Activated naive CD8-positive, alpha-beta T cell treated with anti-CD3 and anti-CD28 coated beads, Interleukin-2, amount 50 U/mL, for 24 hours (primary cell): ENCODE data around the gene ZNF79.
A peak's percentile ranks its signal among the peaks of the same experiment; 100 is the strongest.

Source experiments
- ATAC-seq: fragments of 150-1000 bp; cut with Tn5 transposase; one replicate; pipeline ENCODE4 v1.10.0; 2021
- DNase-seq: peaks from one replicate; pipeline ENCODE4 v3.0.0; 2021
- H3K27ac Mint-ChIP-seq: one replicate; pipeline ENCODE4 v1.8.0; 2021; ENCODE audit warnings: mild to moderate bottlenecking, mixed read lengths
- H3K27me3 Mint-ChIP-seq: one replicate; pipeline ENCODE4 v1.8.0; 2021; ENCODE audit warnings: mixed read lengths
- H3K36me3 Mint-ChIP-seq: one replicate; pipeline ENCODE4 v1.8.0; 2021; ENCODE audit warnings: low read depth, mixed read lengths
- H3K4me1 Mint-ChIP-seq: one replicate; pipeline ENCODE4 v1.8.0; 2021; ENCODE audit warnings: mixed read lengths
- H3K4me3 Mint-ChIP-seq: one replicate; pipeline ENCODE4 v1.8.0; 2021; ENCODE audit warnings: mild to moderate bottlenecking, moderate library complexity, mixed read lengths
- H3K9me3 Mint-ChIP-seq: one replicate; pipeline ENCODE4 v1.8.0; 2021; ENCODE audit warnings: mixed read lengths

ZNF79 gene

GRCh38 chr9:127406799-127407491 lies 17.2 kb upstream of the ZNF79 start:
- ATAC-seq, result no peak

GRCh38 chr9:127407492-127407843 lies 16.7 kb upstream of the ZNF79 start:
- peaks cover 20% of the 10 kb centered on the region for H3K27me3 Mint-ChIP-seq
- no peak overlapping the region for H3K4me3 Mint-ChIP-seq

More at GRCh38 chr9:127406799-127407491, 17.2 kb upstream of the ZNF79 start:
- Mint-ChIP-seq H3K4me3 (no peak overlapping the region), H3K36me3 (no peaks in the 10 kb centered on the region), H3K4me1 (no peaks in the 10 kb centered on the region), H3K27me3 (peaks cover 18% of the 10 kb centered on the region), H3K27ac (no peak overlapping the region), H3K9me3 (no peaks in the 10 kb centered on the region)
- no peak for DNase-seq

GRCh38 chr9:127411122-127411521 lies 13.1 kb upstream of the ZNF79 start:
- Mint-ChIP-seq H3K27me3 (peaks cover 34% of the 10 kb centered on the region), H3K4me3 (no peak overlapping the region), H3K9me3 (no peaks in the 10 kb centered on the region), H3K36me3 (no peaks in the 10 kb centered on the region), H3K27ac (no peak overlapping the region), H3K4me1 (no peaks in the 10 kb centered on the region)
- DNase-seq (no peak), ATAC-seq (no peak)

More at GRCh38 chr9:127407492-127407843, 16.7 kb upstream of the ZNF79 start:
- Mint-ChIP-seq H3K27ac (no peak overlapping the region), H3K4me1 (no peaks in the 10 kb centered on the region), H3K36me3 (no peaks in the 10 kb centered on the region), H3K9me3 (no peaks in the 10 kb centered on the region)
- no peak for ATAC-seq
- DNase-seq, result no peak

GRCh38 chr9:127415141-127415540 lies 9.0 kb upstream of the ZNF79 start:
- Mint-ChIP-seq H3K36me3 (no peaks in the 10 kb centered on the region), H3K9me3 (no peaks in the 10 kb centered on the region), H3K4me1 (no peaks in the 10 kb centered on the region), H3K27me3 (peaks cover 29% of the 10 kb centered on the region), H3K27ac (no peak overlapping the region), H3K4me3 (no peak overlapping the region)
- no peak for ATAC-seq
- no peak for DNase-seq

- H3K4me3 Mint-ChIP-seq, result no peak overlapping the region
- ATAC-seq (no peak), DNase-seq (no peak)
- no peaks in the 10 kb centered on the region for H3K9me3 Mint-ChIP-seq
- no peak overlapping the region for H3K27ac Mint-ChIP-seq
- H3K27me3 Mint-ChIP-seq, result peaks cover 29% of the 10 kb centered on the region
- H3K36me3 Mint-ChIP-seq, result no peaks in the 10 kb centered on the region
- no peaks in the 10 kb centered on the region for H3K4me1 Mint-ChIP-seq
These were observed 8.5 kb upstream of the ZNF79 start for GRCh38 chr9:127415657-127416056.

- H3K9me3 Mint-ChIP-seq, result no peaks in the 10 kb centered on the region
- no peak overlapping the region for H3K27ac Mint-ChIP-seq
- no peak for DNase-seq
- H3K4me1 Mint-ChIP-seq, result peaks cover under 1% of the 10 kb centered on the region
- H3K4me3 Mint-ChIP-seq, result no peak overlapping the region
- no peak for ATAC-seq
- H3K36me3 Mint-ChIP-seq, result no peaks in the 10 kb centered on the region
- H3K27me3 Mint-ChIP-seq, result peaks cover 19% of the 10 kb centered on the region
These were observed 6.8 kb upstream of the ZNF79 start for GRCh38 chr9:127417131-127418036.

- ATAC-seq, result peak; percentile 73
- no peaks in the 10 kb centered on the region for H3K9me3 Mint-ChIP-seq
These were observed 6.1 kb upstream of the ZNF79 start for GRCh38 chr9:127418037-127418471.

GRCh38 chr9:127419348-127419747 lies 4.8 kb upstream of the ZNF79 start:
- DNase-seq (no peak), ATAC-seq (no peak)
- Mint-ChIP-seq H3K27me3 (peaks cover 11% of the 10 kb centered on the region), H3K36me3 (no peaks in the 10 kb centered on the region), H3K4me3 (no peak overlapping the region), H3K9me3 (no peaks in the 10 kb centered on the region), H3K4me1 (peaks cover 16% of the 10 kb centered on the region), H3K27ac (no peak overlapping the region)

More at GRCh38 chr9:127418037-127418471, 6.1 kb upstream of the ZNF79 start:
- H3K27ac Mint-ChIP-seq, result no peak overlapping the region
- H3K4me1 Mint-ChIP-seq, result peaks cover 8% of the 10 kb centered on the region
- no peak overlapping the region for H3K4me3 Mint-ChIP-seq
- peak; percentile 48 for DNase-seq
- H3K27me3 Mint-ChIP-seq, result peaks cover 18% of the 10 kb centered on the region
- H3K36me3 Mint-ChIP-seq, result no peaks in the 10 kb centered on the region

GRCh38 chr9:127421057-127421456 lies 3.1 kb upstream of the ZNF79 start:
- DNase-seq (no peak), ATAC-seq (no peak)
- H3K27me3 Mint-ChIP-seq, result peaks cover 2% of the 10 kb centered on the region
- H3K9me3 Mint-ChIP-seq, result no peaks in the 10 kb centered on the region
- peaks cover 3% of the 10 kb centered on the region for H3K36me3 Mint-ChIP-seq
- peaks cover 33% of the 10 kb centered on the region for H3K4me1 Mint-ChIP-seq
- no peak overlapping the region for H3K27ac Mint-ChIP-seq
- no peak overlapping the region for H3K4me3 Mint-ChIP-seq

GRCh38 chr9:127422133-127422782 lies 1.9 kb upstream of the ZNF79 start:
- DNase-seq (no peak), ATAC-seq (no peak)
- H3K36me3 Mint-ChIP-seq, result peaks cover 10% of the 10 kb centered on the region
- H3K4me3 Mint-ChIP-seq, result peak overlapping the region; percentile 98
- H3K4me1 Mint-ChIP-seq, result peaks cover 44% of the 10 kb centered on the region
- H3K27me3 Mint-ChIP-seq, result no peaks in the 10 kb centered on the region
- no peaks in the 10 kb centered on the region for H3K9me3 Mint-ChIP-seq
- peak overlapping the region; percentile 20 for H3K27ac Mint-ChIP-seq

- DNase-seq (no peak), ATAC-seq (no peak)
- peak overlapping the region; percentile 98 for H3K4me3 Mint-ChIP-seq
- H3K27ac Mint-ChIP-seq, result peak overlapping the region; percentile 93
- H3K9me3 Mint-ChIP-seq, result no peaks in the 10 kb centered on the region
- H3K27me3 Mint-ChIP-seq, result no peaks in the 10 kb centered on the region
- H3K36me3 Mint-ChIP-seq, result peaks cover 14% of the 10 kb centered on the region
- peaks cover 49% of the 10 kb centered on the region for H3K4me1 Mint-ChIP-seq
These were observed 1.4 kb upstream of the ZNF79 start for GRCh38 chr9:127422787-127423186.

GRCh38 chr9:127423476-127423933 lies 677 bp upstream of the ZNF79 start:
- Mint-ChIP-seq H3K4me1 (peaks cover 56% of the 10 kb centered on the region), H3K36me3 (peaks cover 21% of the 10 kb centered on the region), H3K27ac (peak overlapping the region; percentile 93), H3K4me3 (peak overlapping the region; percentile 98), H3K9me3 (no peaks in the 10 kb centered on the region), H3K27me3 (no peaks in the 10 kb centered on the region)
- DNase-seq (no peak), ATAC-seq (no peak)

- Mint-ChIP-seq H3K4me3 (peak overlapping the region; percentile 98), H3K9me3 (no peaks in the 10 kb centered on the region), H3K4me1 (peaks cover 64% of the 10 kb centered on the region), H3K27ac (peak overlapping the region; percentile 93), H3K27me3 (no peaks in the 10 kb centered on the region), H3K36me3 (peaks cover 30% of the 10 kb centered on the region)
- peak; percentile 38 for DNase-seq
- ATAC-seq, result peak; percentile 17
These were observed 456 bp downstream of the ZNF79 start for GRCh38 chr9:127424676-127424999.

GRCh38 chr9:127426756-127427155 lies 2.6 kb downstream of the ZNF79 start:
- Mint-ChIP-seq H3K4me1 (peaks cover 72% of the 10 kb centered on the region), H3K27me3 (no peaks in the 10 kb centered on the region), H3K4me3 (peak overlapping the region; percentile 98), H3K27ac (peak overlapping the region; percentile 93), H3K9me3 (no peaks in the 10 kb centered on the region), H3K36me3 (peaks cover 46% of the 10 kb centered on the region)
- DNase-seq (no peak), ATAC-seq (peak; percentile 82)
